Skeletal muscle cell (primary cell): ENCODE measurements around the gene ADGRA3.
"Not testable (repeated sequence)": the region's sequence is repeated elsewhere in the genome, so short reads cannot be mapped to it uniquely, and the experiment has no call there.

Experiments used
- DNase-seq: peaks from one replicate; pipeline ENCODE4 v3.0.0-alpha.2; 2010; ENCODE audit warnings: low read depth
- H3K4me3 ChIP-seq: 2 replicates; pipeline ENCODE4 v1.5.1; 2011; ENCODE audit warnings: low read depth, mild to moderate bottlenecking, control low read depth, low read length, moderate library complexity

Gene ADGRA3

DNA sequence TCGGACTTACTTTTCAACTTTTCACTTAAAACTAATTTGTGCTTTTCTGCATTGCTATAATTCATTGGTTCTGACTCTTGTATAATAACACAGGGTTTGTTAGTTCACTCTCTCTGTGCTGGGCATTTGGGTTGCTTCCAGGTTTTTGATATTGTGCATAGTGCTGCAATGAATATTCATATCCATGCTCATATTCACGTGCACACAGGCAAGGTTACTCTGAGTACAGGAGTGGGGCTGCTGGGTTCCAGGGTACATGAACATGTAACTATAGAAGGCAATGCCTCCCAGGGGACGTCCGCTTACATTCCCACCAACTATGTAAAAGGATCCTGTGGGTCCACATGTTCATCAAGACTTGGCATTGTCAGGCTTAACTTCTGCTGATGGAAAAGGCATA lies 117.2 kb downstream of the ADGRA3 start:
- no peak overlapping the region for H3K4me3 ChIP-seq
- no peak for DNase-seq

- no peak overlapping the region for H3K4me3 ChIP-seq
- peak; percentile 30 for DNase-seq
Observed at GRCh38 chr4:22391551-22391950, 124.3 kb downstream of the ADGRA3 start.

GRCh38 chr4:22389240-22389870 lies 126.5 kb downstream of the ADGRA3 start:
- H3K4me3 ChIP-seq, result no peak overlapping the region
- peak; percentile 68 for DNase-seq

GRCh38 chr4:22385611-22386011 lies 130.3 kb downstream of the ADGRA3 start:
- H3K4me3 ChIP-seq, result no peak overlapping the region
- peak; percentile 17 for DNase-seq

GRCh38 chr4:22384154-22384553 lies 131.7 kb downstream of the ADGRA3 start:
- no peak overlapping the region for H3K4me3 ChIP-seq
- no peak for DNase-seq

DNA sequence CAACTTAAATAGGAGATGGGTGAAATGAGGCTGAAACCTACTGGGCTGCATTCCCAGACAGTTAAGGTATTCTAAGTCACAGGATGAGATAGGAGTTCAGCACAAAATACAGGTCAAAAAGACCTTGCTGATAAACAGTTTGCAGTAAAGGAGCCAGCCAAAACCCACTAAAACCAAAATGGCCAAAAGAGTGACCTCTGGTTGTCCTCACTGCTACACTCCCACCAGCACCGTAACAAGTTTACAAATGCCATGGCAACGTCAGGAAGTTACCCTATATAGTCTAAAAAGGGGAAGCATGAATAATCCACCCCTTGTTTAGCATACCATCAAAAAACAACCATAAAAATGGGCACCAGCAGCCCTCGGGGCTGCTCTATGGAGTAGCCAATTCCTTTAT lies 133.7 kb downstream of the ADGRA3 start:
- not testable (repeated sequence) for DNase-seq, H3K4me3 ChIP-seq

GRCh38 chr4:22372986-22373385 lies 142.9 kb downstream of the ADGRA3 start:
- no peak overlapping the region for H3K4me3 ChIP-seq

DNA sequence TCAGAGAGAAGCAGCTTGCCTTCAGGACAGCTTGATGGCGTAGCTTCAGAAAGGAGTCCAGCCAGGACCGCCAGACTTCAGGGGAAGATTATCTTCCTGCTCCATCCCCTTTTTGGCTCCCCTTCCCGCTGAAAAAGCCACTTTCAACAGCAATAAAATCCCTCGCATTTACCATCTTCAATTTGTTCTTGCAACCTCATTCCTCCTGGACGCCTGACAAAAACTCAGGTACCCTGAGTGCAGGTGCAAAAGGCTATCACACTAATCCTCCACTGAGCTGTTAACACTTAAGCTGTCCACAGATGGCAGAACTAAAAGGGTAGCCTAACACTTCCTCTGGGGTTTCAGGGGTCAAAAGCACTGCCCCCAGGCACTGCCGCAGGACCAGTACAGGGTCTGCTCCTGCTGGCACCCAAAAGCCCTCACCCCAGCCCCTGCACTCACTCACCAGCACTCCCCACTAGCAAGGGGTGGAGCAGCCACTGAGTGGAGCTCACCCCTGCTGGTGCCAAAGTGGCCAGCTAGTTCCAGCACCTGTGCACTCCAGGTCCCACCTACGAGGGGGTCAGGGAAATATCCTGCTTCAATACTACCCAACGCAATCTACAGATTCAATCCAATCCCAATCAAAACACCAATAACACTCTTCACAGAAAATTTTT lies 145.8 kb downstream of the ADGRA3 start:
- DNase-seq, result no peak
- no peak overlapping the region for H3K4me3 ChIP-seq

More at GRCh38 chr4:22372986-22373385, 142.9 kb downstream of the ADGRA3 start:
- DNase-seq, result no peak

DNA sequence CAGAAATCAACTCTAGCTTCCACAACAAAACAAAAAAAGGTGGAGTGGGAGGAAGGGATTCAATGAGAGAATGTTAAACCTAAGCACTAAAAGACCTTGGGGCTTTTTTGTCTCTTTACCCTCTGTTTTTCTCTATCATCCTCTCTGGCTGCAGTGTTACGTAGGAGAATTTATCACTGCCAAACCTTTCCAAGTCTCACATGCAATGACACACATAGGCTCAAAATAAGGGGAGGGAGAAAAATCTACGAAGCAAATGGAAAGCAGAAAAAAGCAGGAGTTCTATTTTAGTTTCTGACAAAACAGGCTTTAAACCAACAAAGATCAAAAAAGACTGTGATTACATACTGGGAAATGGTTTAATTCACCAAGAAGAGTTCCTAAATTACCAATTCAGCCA lies 152.1 kb downstream of the ADGRA3 start:
- H3K4me3 ChIP-seq, result no peak overlapping the region
- DNase-seq, result no peak

GRCh38 chr4:22363036-22363435 lies 152.8 kb downstream of the ADGRA3 start:
- no peak overlapping the region for H3K4me3 ChIP-seq
- no peak for DNase-seq

DNA sequence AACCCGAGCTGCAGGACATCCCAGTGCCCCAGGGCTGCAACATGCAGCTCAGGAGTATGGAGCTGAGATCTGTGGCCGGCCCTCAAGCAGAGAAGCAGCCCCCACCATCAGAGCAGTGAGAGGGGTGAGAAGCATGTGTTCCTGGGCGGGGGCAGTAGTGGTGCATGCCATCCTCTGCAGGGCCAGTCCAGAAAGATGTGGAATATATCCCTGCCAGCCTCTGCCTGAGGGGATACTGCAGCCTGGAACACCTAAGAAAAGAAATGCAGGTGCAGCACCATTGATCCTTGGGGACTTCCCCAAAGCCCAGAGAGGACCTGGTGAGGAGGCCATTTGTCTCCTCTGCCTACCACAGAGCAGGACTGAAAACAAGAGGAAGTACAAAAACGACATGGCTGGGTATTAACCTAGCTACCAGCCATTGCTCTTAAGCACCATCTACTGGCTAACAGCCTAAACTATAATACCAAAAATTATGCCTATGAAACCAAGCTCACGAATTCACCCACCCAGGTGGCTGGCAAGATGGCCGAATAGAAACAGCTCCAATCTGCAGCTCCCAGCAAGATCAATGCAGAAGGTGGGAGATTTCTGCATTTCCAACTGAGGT lies 158.8 kb downstream of the ADGRA3 start:
- DNase-seq, result no peak
- H3K4me3 ChIP-seq, result no peak overlapping the region

DNA sequence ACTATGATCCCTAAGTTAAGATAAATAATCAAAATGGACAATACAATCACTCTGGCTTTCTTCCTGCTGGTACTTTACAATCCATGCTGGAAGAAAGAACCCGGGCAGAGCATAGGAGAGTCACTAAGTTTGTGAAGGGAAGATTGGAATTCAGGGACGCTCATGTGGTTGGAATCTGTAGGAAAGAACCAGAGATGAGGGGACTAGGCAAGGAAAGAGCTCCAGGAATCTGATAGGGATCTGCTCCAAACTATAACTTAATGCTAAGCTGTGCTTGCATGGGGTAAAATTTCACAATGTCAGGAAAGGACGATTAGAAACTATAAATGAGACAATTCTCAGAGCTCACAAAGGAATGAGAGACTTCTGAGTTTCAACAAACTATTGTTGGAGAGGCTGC lies 167.5 kb downstream of the ADGRA3 start:
- DNase-seq, result no peak
- no peak overlapping the region for H3K4me3 ChIP-seq

DNA sequence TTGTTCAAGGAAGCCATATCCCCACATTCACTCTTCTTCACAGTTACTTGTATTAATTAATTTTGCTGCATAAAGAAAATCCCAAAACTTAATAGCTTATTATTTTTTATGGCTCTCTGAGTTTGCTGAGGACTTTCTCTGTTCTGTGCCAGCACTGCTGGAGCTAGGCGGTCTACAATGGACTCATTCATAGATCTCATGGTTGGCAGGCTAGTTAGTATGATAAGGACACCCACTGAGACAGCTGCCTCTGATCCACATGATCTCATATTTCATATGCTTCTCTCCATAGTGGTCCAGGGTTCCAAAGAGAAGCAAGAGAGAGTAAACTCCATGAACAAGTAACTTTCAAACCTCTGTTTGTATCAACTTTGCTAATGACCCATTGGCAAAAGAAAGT lies 170.2 kb downstream of the ADGRA3 start:
- H3K4me3 ChIP-seq, result no peak overlapping the region
- DNase-seq, result no peak

- DNase-seq, result no peak
- H3K4me3 ChIP-seq, result no peak overlapping the region
Observed at GRCh38 chr4:22345055-22345454, 170.8 kb downstream of the ADGRA3 start.

- no peak for DNase-seq
- no peak overlapping the region for H3K4me3 ChIP-seq
Observed at GRCh38 chr4:22343606-22344005, 172.3 kb downstream of the ADGRA3 start.

DNA sequence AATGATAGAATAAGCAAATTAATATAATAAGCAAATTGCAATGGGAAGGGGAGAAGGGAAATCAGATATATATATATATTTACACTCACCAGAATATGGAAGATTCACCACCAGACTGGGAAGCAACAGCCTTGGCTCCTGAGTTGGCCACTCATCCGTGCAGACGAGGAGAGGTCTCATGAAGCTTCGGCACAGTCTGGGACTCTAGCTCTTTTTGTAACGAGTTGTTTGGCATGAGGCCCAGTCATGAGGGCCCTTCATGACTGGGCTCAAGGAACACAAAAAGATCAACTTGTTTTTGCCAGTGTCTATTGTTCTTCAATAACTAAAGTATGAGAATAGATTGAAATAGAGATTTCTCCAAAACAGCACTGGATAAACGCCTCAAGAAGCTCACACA lies 176.4 kb downstream of the ADGRA3 start:
- DNase-seq, result no peak
- no peak overlapping the region for H3K4me3 ChIP-seq

GRCh38 chr4:22338796-22339195 lies 177.1 kb downstream of the ADGRA3 start:
- no peak overlapping the region for H3K4me3 ChIP-seq
- no peak for DNase-seq
